T-helper 2 cell treated with Interferon-gamma antibody and Interleukin-4, amounts not matched to agents 5 μg/mL and 100 μg/mL, for 36 hours (primary cell): ENCODE results near the gene CNTN1.

Experiments used
- DNase-seq: peaks from one replicate; pipeline ENCODE4 v3.0.0; 2021; ENCODE audit warnings: low spot score
- H3K27ac Mint-ChIP-seq: one replicate; pipeline ENCODE4 v1.8.0; 2021; ENCODE audit warnings: mild to moderate bottlenecking, mixed read lengths
- H3K27me3 Mint-ChIP-seq: one replicate; pipeline ENCODE4 v1.8.0; 2021; ENCODE audit warnings: low read depth, mixed read lengths
- H3K36me3 Mint-ChIP-seq: one replicate; pipeline ENCODE4 v1.8.0; 2021; ENCODE audit warnings: low read depth, mixed read lengths
- H3K4me1 Mint-ChIP-seq: one replicate; pipeline ENCODE4 v1.8.0; 2021; ENCODE audit warnings: low read depth, mixed read lengths
- H3K4me3 Mint-ChIP-seq: one replicate; pipeline ENCODE4 v1.8.0; 2022; ENCODE audit warnings: mild to moderate bottlenecking, moderate library complexity, mixed read lengths
- H3K9me3 Mint-ChIP-seq: one replicate; pipeline ENCODE4 v1.8.0; 2021; ENCODE audit warnings: mixed read lengths

Gene CNTN1

GRCh38 chr12:40825156-40825555 is 132.9 kb downstream of the CNTN1 start:
- H3K4me3 Mint-ChIP-seq: no peak overlapping the region
- no peaks in the 10 kb centered on the region for H3K27me3 Mint-ChIP-seq
- H3K36me3 Mint-ChIP-seq: no peaks in the 10 kb centered on the region
- no peak overlapping the region for H3K27ac Mint-ChIP-seq
- no peaks in the 10 kb centered on the region for H3K4me1 Mint-ChIP-seq
- DNase-seq: no peak
- H3K9me3 Mint-ChIP-seq: no peaks in the 10 kb centered on the region

DNA sequence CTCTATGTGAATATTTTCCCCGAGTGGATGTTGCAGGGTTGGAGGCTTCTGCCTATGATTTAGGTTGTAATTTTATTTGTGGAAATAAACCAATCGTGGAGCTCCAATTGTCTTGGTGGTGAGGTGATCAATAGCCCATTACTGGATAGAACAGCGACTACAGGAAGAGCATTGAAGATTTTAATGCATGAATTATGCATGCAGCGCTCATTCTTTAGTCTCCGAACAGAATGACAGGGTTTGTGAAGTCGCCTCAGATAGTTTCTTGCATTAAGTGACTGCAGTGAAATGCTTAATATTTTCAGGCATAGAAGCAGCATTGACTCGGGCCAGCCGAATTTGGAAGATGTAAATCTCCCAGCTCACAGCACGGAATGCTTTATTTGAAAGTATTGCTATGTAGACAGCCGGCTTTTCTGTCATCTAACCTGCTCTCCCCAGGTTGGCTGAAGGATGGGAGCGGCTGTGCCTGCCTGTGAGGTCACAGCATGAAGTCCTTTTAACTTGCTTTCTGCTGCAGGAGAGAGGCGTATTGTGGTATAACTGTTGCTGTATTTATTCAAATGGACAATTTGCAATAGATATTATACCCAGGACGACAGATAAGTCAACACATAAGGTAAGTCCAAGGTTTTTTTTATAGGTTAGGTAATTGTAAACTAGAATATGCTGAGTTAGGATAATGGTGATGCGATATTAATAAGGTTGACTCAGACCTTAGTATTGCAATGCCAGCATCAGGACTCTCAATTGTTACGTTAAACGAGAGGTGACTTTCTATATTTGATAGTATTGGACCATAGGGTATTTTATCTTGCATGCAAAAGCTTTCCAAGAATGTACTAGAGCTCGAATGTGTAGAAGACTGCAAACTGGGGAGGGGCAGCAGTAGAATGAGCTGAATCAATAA is 135.7 kb downstream of the CNTN1 start:
- Mint-ChIP-seq H3K27me3 (no peaks in the 10 kb centered on the region), H3K4me1 (no peaks in the 10 kb centered on the region), H3K9me3 (no peaks in the 10 kb centered on the region), H3K27ac (no peak overlapping the region), H3K36me3 (no peaks in the 10 kb centered on the region), H3K4me3 (no peak overlapping the region)
- DNase-seq: no peak

- Mint-ChIP-seq H3K36me3 (no peaks in the 10 kb centered on the region), H3K4me3 (no peak overlapping the region)
Measured at GRCh38 chr12:40828593-40828990, 136.4 kb downstream of the CNTN1 start.

DNA sequence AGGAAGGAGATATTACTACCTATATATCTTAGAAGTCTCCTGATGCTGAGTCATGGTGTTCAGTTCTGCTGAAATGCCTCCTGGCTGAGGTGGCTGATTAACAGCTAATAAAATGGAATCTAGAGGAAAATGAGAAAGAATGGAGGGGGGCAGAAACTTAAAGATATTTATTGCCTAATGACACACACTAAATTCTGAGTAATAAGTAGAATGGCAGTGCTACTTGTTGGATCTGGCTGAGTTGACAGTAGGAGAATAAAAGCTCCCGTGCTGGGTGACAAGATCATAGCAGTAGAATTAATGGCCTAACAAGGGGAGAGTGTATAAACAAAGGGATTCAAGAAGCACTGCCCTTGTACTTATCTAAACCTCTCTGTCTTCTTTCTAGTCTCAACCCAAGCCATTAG is 137.5 kb downstream of the CNTN1 start:
- Mint-ChIP-seq H3K4me3 (no peak overlapping the region), H3K36me3 (no peaks in the 10 kb centered on the region), H3K27ac (no peak overlapping the region), H3K27me3 (no peaks in the 10 kb centered on the region), H3K4me1 (no peaks in the 10 kb centered on the region), H3K9me3 (no peaks in the 10 kb centered on the region)
- DNase-seq: no peak

More at GRCh38 chr12:40828593-40828990, 136.4 kb downstream of the CNTN1 start:
- Mint-ChIP-seq H3K27ac (no peak overlapping the region), H3K4me1 (no peaks in the 10 kb centered on the region), H3K27me3 (no peaks in the 10 kb centered on the region), H3K9me3 (no peaks in the 10 kb centered on the region)
- no peak for DNase-seq

DNA sequence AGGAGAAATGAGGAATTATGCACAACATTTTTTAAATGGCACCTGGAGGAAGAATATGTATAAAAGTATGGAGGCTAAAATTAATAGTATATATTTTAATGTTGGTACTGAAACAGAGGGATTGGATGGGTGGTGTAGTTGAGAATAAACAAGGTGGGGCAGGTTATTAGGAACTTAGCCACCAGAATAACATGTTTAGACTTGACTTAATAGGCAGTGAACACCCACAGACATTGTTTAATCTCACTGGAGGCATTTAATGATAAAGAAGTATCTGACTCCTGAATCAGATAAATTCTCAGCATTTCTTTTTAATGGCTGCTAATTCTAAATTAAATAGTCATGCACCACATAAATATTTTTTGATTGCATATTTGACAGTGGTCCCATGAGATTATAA is 139.7 kb downstream of the CNTN1 start:
- Mint-ChIP-seq H3K27ac (no peak overlapping the region), H3K4me1 (no peaks in the 10 kb centered on the region), H3K9me3 (no peaks in the 10 kb centered on the region), H3K27me3 (no peaks in the 10 kb centered on the region), H3K4me3 (no peak overlapping the region), H3K36me3 (no peaks in the 10 kb centered on the region)
- DNase-seq: no peak

GRCh38 chr12:40832668-40833067 is 140.4 kb downstream of the CNTN1 start:
- no peaks in the 10 kb centered on the region for H3K27me3 Mint-ChIP-seq
- DNase-seq: no peak
- H3K36me3 Mint-ChIP-seq: no peaks in the 10 kb centered on the region
- H3K9me3 Mint-ChIP-seq: no peaks in the 10 kb centered on the region
- no peaks in the 10 kb centered on the region for H3K4me1 Mint-ChIP-seq
- no peak overlapping the region for H3K27ac Mint-ChIP-seq
- H3K4me3 Mint-ChIP-seq: no peak overlapping the region

GRCh38 chr12:40833818-40834217 is 141.6 kb downstream of the CNTN1 start:
- Mint-ChIP-seq H3K4me3 (no peak overlapping the region), H3K4me1 (no peaks in the 10 kb centered on the region), H3K9me3 (no peaks in the 10 kb centered on the region), H3K27ac (no peak overlapping the region), H3K36me3 (no peaks in the 10 kb centered on the region), H3K27me3 (no peaks in the 10 kb centered on the region)
- DNase-seq: no peak

DNA sequence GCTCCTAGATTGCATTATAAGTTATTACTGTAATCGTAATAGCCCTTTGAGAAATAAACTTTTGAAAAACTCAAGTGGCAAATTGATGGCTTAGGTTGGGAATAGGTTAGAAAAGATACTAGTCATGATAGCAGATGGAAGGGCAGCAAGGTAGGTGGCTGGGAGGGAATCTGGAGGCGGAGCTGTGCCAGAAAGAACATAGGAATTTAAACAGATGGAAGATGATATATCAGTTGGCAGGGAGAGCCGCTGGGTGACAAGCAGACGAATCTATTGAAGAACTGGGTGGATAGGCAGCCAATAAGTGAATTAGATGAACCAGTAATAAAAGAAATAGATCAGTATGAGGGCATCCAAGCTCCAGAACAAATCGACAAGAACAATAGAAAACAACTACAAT is 142.1 kb downstream of the CNTN1 start:
- Mint-ChIP-seq H3K27ac (no peak overlapping the region), H3K27me3 (no peaks in the 10 kb centered on the region), H3K4me3 (no peak overlapping the region), H3K4me1 (no peaks in the 10 kb centered on the region), H3K36me3 (no peaks in the 10 kb centered on the region), H3K9me3 (no peaks in the 10 kb centered on the region)
- DNase-seq: no peak

- no peak overlapping the region for H3K27ac Mint-ChIP-seq
- no peak overlapping the region for H3K4me3 Mint-ChIP-seq
- no peaks in the 10 kb centered on the region for H3K4me1 Mint-ChIP-seq
- no peaks in the 10 kb centered on the region for H3K36me3 Mint-ChIP-seq
- H3K27me3 Mint-ChIP-seq: no peaks in the 10 kb centered on the region
- no peaks in the 10 kb centered on the region for H3K9me3 Mint-ChIP-seq
- DNase-seq: no peak
Measured at GRCh38 chr12:40837891-40838429, 145.7 kb downstream of the CNTN1 start.

- H3K27ac Mint-ChIP-seq: no peak overlapping the region
- no peak for DNase-seq
- no peaks in the 10 kb centered on the region for H3K36me3 Mint-ChIP-seq
- no peaks in the 10 kb centered on the region for H3K9me3 Mint-ChIP-seq
- H3K4me3 Mint-ChIP-seq: no peak overlapping the region
- no peaks in the 10 kb centered on the region for H3K27me3 Mint-ChIP-seq
- H3K4me1 Mint-ChIP-seq: no peaks in the 10 kb centered on the region
Measured at GRCh38 chr12:40843495-40843894, 151.3 kb downstream of the CNTN1 start.

DNA sequence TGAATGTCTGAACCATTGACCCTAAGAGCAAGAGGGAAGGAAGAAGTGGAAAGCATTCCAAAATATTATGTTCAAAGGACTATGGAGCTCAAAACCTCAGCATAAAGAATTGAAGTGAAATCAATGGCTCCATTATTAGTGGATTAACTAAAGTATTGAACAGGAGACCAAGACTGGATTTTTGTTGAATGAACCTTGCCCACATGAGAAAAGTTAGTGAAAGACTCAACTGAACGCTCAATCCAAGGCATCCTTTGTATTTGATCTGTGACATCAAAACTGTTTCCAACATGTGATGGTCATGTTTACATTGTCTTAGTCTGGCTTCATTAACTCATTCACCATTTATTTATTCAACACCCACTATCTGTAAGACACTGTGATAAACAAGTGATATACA is 161.0 kb downstream of the CNTN1 start:
- H3K4me1 Mint-ChIP-seq: no peaks in the 10 kb centered on the region
- no peaks in the 10 kb centered on the region for H3K9me3 Mint-ChIP-seq
- no peak for DNase-seq
- H3K27me3 Mint-ChIP-seq: no peaks in the 10 kb centered on the region
- H3K4me3 Mint-ChIP-seq: no peak overlapping the region
- H3K27ac Mint-ChIP-seq: no peak overlapping the region
- H3K36me3 Mint-ChIP-seq: no peaks in the 10 kb centered on the region

GRCh38 chr12:40854604-40855003 is 162.4 kb downstream of the CNTN1 start:
- DNase-seq: no peak
- Mint-ChIP-seq H3K36me3 (no peaks in the 10 kb centered on the region), H3K9me3 (no peaks in the 10 kb centered on the region), H3K27me3 (no peaks in the 10 kb centered on the region), H3K27ac (no peak overlapping the region), H3K4me3 (no peak overlapping the region), H3K4me1 (no peaks in the 10 kb centered on the region)

DNA sequence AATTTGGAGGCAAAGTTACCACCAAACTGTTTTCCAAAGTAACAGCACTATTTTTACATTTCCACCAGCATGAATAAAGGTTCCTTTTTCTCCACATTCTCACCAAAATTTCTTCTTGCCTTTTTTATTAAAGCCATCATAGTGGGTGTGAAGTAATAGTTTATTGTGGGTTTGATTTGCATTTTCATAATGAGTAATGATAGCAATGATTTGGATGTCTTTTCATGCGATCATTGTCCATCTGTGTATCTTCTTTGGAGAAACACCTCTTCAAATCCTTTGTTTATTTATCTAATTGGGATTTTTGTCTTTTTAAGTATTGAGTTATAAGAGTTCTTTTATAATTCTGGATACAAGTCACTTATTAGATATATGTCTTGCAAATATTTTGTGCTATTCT is 172.7 kb downstream of the CNTN1 start:
- no peaks in the 10 kb centered on the region for H3K36me3 Mint-ChIP-seq
- H3K27me3 Mint-ChIP-seq: no peaks in the 10 kb centered on the region
- no peak overlapping the region for H3K27ac Mint-ChIP-seq
- H3K4me3 Mint-ChIP-seq: no peak overlapping the region
- no peak for DNase-seq
- H3K9me3 Mint-ChIP-seq: no peaks in the 10 kb centered on the region
- no peaks in the 10 kb centered on the region for H3K4me1 Mint-ChIP-seq

DNA sequence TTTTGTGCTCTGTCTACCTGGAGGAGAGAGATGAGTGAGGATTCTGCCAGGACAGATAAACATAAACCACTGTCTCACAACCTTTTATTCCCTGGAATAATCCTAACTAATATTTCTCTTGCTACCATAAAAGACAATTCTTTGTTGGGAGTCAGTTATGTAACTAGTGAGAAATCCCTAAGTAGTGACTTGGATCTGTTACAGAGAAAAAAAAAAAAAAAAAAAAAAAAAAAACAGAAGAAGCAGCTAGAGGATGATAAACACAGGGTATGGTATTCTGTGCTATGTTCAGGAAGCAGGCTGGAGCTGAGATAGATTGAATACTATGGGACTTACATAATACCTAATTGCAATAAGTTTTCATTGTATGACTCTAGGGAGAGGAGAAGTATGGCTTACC is 178.7 kb downstream of the CNTN1 start:
- H3K4me3 Mint-ChIP-seq: no peak overlapping the region
- DNase-seq: no peak

DNA sequence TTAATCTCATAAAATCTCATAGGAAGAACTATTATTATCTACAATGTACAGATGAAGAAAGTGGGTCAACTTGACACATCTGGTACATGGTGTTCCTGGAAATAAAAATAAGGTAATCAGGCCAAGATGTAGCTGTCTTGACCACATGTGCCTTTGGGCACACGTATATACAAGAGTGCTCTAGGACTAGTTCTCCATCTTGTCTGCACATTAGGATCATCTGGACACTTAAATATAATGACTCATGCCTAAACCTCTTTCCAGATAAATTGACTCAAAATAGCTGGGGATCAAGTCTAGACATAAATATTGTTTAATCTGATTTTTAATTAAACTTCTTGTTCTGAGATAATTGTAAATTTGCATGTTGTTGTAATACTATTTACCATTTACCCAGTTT is 182.6 kb downstream of the CNTN1 start:
- Mint-ChIP-seq H3K4me3 (no peak overlapping the region), H3K36me3 (no peaks in the 10 kb centered on the region), H3K27ac (no peak overlapping the region), H3K9me3 (no peaks in the 10 kb centered on the region), H3K4me1 (no peaks in the 10 kb centered on the region), H3K27me3 (no peaks in the 10 kb centered on the region)
- DNase-seq: no peak

More for the DNA sequence above, 178.7 kb downstream of the CNTN1 start:
- no peaks in the 10 kb centered on the region for H3K27me3 Mint-ChIP-seq
- H3K9me3 Mint-ChIP-seq: no peaks in the 10 kb centered on the region
- H3K4me1 Mint-ChIP-seq: no peaks in the 10 kb centered on the region
- H3K27ac Mint-ChIP-seq: no peak overlapping the region
- H3K36me3 Mint-ChIP-seq: no peaks in the 10 kb centered on the region
